K562 (cell line): ENCODE measurements around the gene LTBP4. TPM values are rescaled to one million over a fixed set of nuclear protein-coding genes. Genes with fewer than 3 reads are reported as not detected.
A peak's percentile ranks its signal among the peaks of the same experiment; 100 is the strongest.

Experiments used
- GTF2A2 ChIP-seq: IDR thresholded peaks from 2 replicates; pipeline ENCODE4 v1.6.1; 2016; ENCODE audit warnings: mild to moderate bottlenecking, missing genetic modification characterization, missing compliant biosample characterization
- ILK ChIP-seq: fragments of 450-650 bp; IDR thresholded peaks from 2 replicates; pipeline ENCODE4 v1.6.1; 2016; ENCODE audit warnings: missing genetic modification characterization, low read depth, mild to moderate bottlenecking, missing compliant biosample characterization, moderate library complexity, borderline replicate concordance
- IRF2 ChIP-seq: sonication (generic); formaldehyde crosslinking; IDR thresholded peaks from 2 replicates; pipeline ENCODE4 v1.8.1; 2022; ENCODE audit warnings: mild to moderate bottlenecking, missing genetic modification reagents
- KAT7 ChIP-seq: sonication (generic); formaldehyde crosslinking; IDR thresholded peaks from 2 replicates; pipeline ENCODE4 v1.8.0; 2022; ENCODE audit warnings: missing genetic modification reagents, mild to moderate bottlenecking, borderline replicate concordance
- MCM5 ChIP-seq: fragments of 450-650 bp; IDR thresholded peaks from 2 replicates; pipeline ENCODE4 v1.6.1; 2016; ENCODE audit warnings: low read depth
- NFATC3 ChIP-seq: fragments of 450-650 bp; IDR thresholded peaks from 2 replicates; pipeline ENCODE4 v1.6.1; 2017; ENCODE audit warnings: mild to moderate bottlenecking
- NFIX ChIP-seq: fragments of 250-450 bp; sonication (Bioruptor Pico); IDR thresholded peaks from 2 replicates; pipeline ENCODE4 v1.4.0; 2020; ENCODE audit warnings: low read depth, mild to moderate bottlenecking, moderate library complexity
- NRF1 ChIP-seq, 2 experiments: fragments of 450-650 bp; IDR thresholded peaks in 1 of 2; conservative IDR thresholded peaks in 1 of 2; 2 replicates each; pipeline ENCODE4 v1.6.1; 2014; ENCODE audit warnings: mild to moderate bottlenecking in 2 of 2
- POLR2AphosphoS5 ChIP-seq: IDR thresholded peaks from 2 replicates; pipeline ENCODE4 v1.6.1; 2011; ENCODE audit warnings: mild to moderate bottlenecking, low read depth, low read length, moderate library complexity; ENCODE audit not compliant: control insufficient read depth, insufficient read depth
- RB1 ChIP-seq: fragments of 450-650 bp; IDR thresholded peaks from 2 replicates; pipeline ENCODE4 v1.6.1; 2017; ENCODE audit warnings: low read depth, mild to moderate bottlenecking
- SIX5 ChIP-seq, 2 experiments: IDR thresholded peaks; 2 replicates each; pipeline ENCODE4 v1.6.1; 2011; ENCODE audit warnings: low read length in 2 of 2, borderline replicate concordance in 1 of 2, low read depth in 1 of 2, mild to moderate bottlenecking in 1 of 2, moderate library complexity in 1 of 2; ENCODE audit not compliant: insufficient read depth in 1 of 2
- TAF1 ChIP-seq: IDR thresholded peaks from 2 replicates; pipeline ENCODE4 v1.6.1; 2011; ENCODE audit warnings: mild to moderate bottlenecking, low read length, moderate library complexity; ENCODE audit not compliant: insufficient read depth, control insufficient read depth, severe bottlenecking; ENCODE audit errors: extremely low read depth
- TCF7L2 ChIP-seq: fragments of 150-350 bp; IDR thresholded peaks from 2 replicates; pipeline ENCODE4 v1.6.1; 2016; ENCODE audit warnings: low read depth, mild to moderate bottlenecking, low read length, moderate library complexity
- ZBTB2 ChIP-seq: fragments of 450-650 bp; IDR thresholded peaks from 2 replicates; pipeline ENCODE4 v1.6.1; 2016; ENCODE audit warnings: antibody characterized with exemption
- ZHX1 ChIP-seq: fragments of 150-350 bp; conservative IDR thresholded peaks from 2 replicates; pipeline ENCODE4 v1.6.1; 2014; ENCODE audit warnings: low read length
- ZNF217 ChIP-seq: sonication (generic); formaldehyde crosslinking; IDR thresholded peaks from 2 replicates; pipeline ENCODE4 v1.8.0; 2022; ENCODE audit warnings: mild to moderate bottlenecking, missing genetic modification reagents
- ZNF280A ChIP-seq: fragments of 450-650 bp; IDR thresholded peaks from 2 replicates; pipeline ENCODE4 v1.6.1; 2018; ENCODE audit warnings: mild to moderate bottlenecking, low read depth; ENCODE audit not compliant: partially characterized antibody
- ZNF740 ChIP-seq, 3 experiments: fragments of 200-800 bp in 1 of 3; sonication (Bioruptor generic) in 1 of 3; sonication (generic) in 1 of 3; formaldehyde crosslinking in 1 of 3; IDR thresholded peaks; 2 replicates each; pipeline versions ENCODE4 v1.6.1 to v1.8.0; 2016 to 2022; ENCODE audit warnings: mild to moderate bottlenecking in 2 of 3, missing compliant biosample characterization in 2 of 3, missing genetic modification characterization in 2 of 3, missing genetic modification reagents in 1 of 3
- polyA plus RNA-seq, 8 experiments: library from polyadenylated mRNA; depleted of rRNA in 4 of 8; stranded (reverse) in 5 of 8; unstranded in 3 of 8; fragments of >200 nt; fragmentation: Nextera tagmentation in 2 of 8; fragmentation: Illumina TruSeq in 1 of 8; extraction: Ambion mirVana in 2 of 8; extraction: Trizol in 1 of 8; gene quantifications; 2 replicates each; pipeline versions ENCODE4 v1.2.1 to v1.2.3, GENCODE V29; 2011 to 2014; ENCODE audit warnings: inconsistent platforms in 1 of 8, missing spikeins in 1 of 8
- total RNA-seq, 7 experiments: library from RNA; depleted of rRNA in 6 of 7; stranded (reverse); fragments of >200 nt in 6 of 7; fragmentation: Illumina TruSeq in 2 of 7; extraction: Trizol in 2 of 7; gene quantifications; 2 replicates each; pipeline versions ENCODE4 v1.2.1 to v1.2.3, GENCODE V29; 2011 to 2021; ENCODE audit warnings: low replicate concordance in 1 of 7

The LTBP4 gene
- total and polyA plus RNA-seq, 9 of the 15 experiments (the other 6 are each of a cell fraction or from before 2014, with no cell fraction given), result 0.35 to 160 (median 31.6) TPM

GRCh38 chr19:40598121-40598917 lies 2.9 kb upstream of the LTBP4 start (continued):
- TF ChIP-seq POLR2AphosphoS5 (no peak), RB1 (peak; percentile 82), NFIX (CRISPR knock-in tag) (no peak), MCM5 (no peak), ZBTB2 (peak; percentile 41; the same call in 1 of the 2 replicates), ILK (tag) (no peak), ZNF217 (CRISPR knock-in tag) (no peak), KAT7 (CRISPR knock-in tag) (no peak), ZNF740 (CRISPR knock-in tag; IDR thresholded peaks at IDR 0.05) (peak; percentile 75; the same call in 1 of the 2 replicates), ZNF740 (tag; IDR thresholded peaks at IDR 0.05) (peak in 1 of 2 experiments; percentile 56; a peak in 1 of 4 replicates), ZHX1 (no peak), SIX5 (IDR thresholded peaks at IDR 0.05; ENCODE audit: borderline replicate concordance in 1 of 2, insufficient read depth in 1 of 2, low read depth in 1 of 2, low read length in 2 of 2) (peak in 1 of 2 experiments; percentile 23; a peak in 1 of 4 replicates), NRF1 (conservative IDR thresholded peaks at IDR 0.05 in 1 of 2, IDR thresholded peaks at IDR 0.05 in 1 of 2) (peak; percentile 16 to 39; a peak in 1 of 4 replicates), GTF2A2 (tag) (no peak), TCF7L2 (peak; percentile 83), ZNF280A (no peak), NFATC3 (no peak), IRF2 (CRISPR knock-in tag) (no peak), TAF1 (peak; percentile 28)
